Measurements from ENCODE around the gene GFAP. TPM values are rescaled to one million over a fixed set of nuclear protein-coding genes. Genes with fewer than 3 reads are reported as not detected.
"Not testable (repeated sequence)": the region's sequence is repeated elsewhere in the genome, so short reads cannot be mapped to it uniquely, and the experiment has no call there.

Gene GFAP
- total RNA-seq = 4.7 TPM
- long read RNA-seq, transcript GFAP-205 (4 exons, 594 nt) = major isoform, 14 of 17 reads
- long read RNA-seq, partial matches to known transcripts = 2 of 17 reads
- long read RNA-seq, other reads (novel, unspliced or antisense) = 0 of 17 reads

DNA sequence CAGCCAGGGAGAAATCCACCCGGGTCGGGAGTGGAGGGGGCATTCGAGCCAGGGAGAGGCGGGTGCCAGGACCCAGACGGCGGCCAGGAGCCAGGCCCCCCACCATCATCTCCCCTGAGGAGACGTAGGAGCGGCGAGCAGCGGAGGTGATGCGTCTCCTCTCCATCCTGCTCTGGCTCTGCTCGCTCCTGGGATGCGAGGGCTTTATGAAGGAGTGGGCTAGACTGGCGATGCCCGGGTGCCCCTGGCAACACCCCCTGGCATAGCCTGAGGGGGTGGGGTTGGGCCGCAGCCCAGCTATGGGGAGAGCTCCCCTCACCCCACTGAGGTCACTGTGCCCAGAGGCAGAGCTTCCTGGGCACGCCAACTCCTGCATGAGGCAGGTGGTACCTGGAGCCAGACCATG lies at the start of gene GFAP:
GFAP (minus strand) TSS at position 180 of the 406 bp plus-strand sequence; CDS start at position 166, 14 bp downstream.
- DNase-seq (no peak), ATAC-seq (ENCODE audit: poor library complexity) (no peak)
- intact Hi-C loops (cut with DNase I) = loop anchor here (10.0 kb wide), 2 partner anchors 179 to 279 kb away; no protein-coding TSS in a partner anchor

DNA sequence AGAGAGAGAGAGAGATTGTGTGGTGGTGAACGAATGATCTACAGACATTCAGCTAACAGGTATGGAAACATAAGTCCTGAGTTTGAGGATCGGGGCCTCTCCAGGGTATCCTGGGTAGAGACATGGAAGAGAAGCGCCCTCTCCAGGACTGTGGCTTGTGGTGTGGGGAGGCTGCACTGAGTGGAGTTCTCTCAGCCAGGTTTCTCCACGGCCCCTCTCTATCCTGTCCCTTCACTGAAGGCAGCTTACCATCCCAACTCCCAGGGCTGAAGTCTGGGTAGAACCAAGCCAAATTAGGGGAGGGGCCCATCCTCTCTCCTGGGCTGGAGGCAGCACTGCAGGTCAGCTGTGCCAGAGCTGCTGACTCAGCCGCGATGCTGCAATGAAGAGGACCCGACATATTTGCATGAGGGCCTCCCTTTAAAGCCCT lies 46.6 kb upstream of the GFAP start:
- no peak for ATAC-seq (ENCODE audit: poor library complexity)
- DNase-seq = no peak
- intact Hi-C loops (cut with DNase I) = no loop called here

DNA sequence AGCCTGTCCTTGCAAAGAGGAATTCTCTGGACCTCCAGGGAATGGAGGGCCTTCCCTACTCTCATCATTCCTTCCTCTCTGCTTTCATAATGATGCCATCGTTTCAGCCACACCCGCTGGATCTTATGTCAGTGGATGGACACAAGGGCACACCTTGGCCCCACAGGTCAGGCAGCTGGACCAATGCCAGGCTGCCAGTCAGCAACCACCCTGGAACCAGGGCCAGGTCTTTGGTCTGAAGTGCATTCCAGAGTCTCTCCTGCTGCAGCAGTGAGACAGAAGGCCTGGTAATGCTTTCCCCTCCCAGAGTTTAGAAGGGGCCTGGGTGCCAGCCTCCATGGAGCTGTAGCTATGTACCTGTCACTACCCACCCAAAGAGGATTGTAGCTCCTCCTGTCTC lies 45.4 kb upstream of the GFAP start:
- intact Hi-C loops (cut with DNase I) = no loop called here
- no peak for ATAC-seq (ENCODE audit: poor library complexity)
- no peak for DNase-seq

DNA sequence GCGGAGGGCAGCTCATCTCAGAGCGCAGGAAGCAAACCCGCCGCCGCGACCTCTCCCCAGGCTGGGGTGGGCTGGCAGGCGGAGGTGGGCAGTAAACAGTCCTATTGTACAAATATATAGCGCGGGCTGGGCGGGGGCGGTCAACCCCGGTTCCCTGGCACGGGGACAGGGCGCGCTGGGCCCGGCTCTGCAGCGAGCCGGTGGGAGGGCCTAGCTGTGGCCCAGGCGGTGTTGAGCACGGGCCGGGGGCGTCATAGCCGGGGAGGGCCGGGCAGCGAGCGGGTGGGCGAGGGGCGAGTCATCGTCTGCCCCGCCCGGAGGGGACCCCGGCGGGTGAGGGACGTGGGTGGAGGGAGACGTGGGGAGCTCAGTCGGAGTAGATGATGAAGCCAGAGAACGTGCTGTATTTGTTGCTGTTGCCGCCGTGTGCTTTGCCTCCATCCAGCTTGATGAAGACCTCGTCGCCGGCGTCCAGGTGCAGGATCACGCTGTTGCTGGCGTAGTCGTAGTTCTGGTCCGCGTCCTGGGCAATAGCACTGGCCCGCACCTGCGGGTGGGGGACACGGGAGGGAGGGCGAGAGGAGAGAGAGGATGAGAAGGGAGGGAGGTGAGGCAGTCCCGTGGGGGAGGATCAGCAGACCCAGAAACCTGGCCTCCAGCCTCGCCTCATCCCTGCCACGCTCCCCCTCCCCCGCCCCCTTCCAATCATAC lies 44.7 kb upstream of the GFAP start:
- ATAC-seq (ENCODE audit: poor library complexity) = no peak
- intact Hi-C loops (cut with DNase I) = no loop called here
- DNase-seq = no peak

DNA sequence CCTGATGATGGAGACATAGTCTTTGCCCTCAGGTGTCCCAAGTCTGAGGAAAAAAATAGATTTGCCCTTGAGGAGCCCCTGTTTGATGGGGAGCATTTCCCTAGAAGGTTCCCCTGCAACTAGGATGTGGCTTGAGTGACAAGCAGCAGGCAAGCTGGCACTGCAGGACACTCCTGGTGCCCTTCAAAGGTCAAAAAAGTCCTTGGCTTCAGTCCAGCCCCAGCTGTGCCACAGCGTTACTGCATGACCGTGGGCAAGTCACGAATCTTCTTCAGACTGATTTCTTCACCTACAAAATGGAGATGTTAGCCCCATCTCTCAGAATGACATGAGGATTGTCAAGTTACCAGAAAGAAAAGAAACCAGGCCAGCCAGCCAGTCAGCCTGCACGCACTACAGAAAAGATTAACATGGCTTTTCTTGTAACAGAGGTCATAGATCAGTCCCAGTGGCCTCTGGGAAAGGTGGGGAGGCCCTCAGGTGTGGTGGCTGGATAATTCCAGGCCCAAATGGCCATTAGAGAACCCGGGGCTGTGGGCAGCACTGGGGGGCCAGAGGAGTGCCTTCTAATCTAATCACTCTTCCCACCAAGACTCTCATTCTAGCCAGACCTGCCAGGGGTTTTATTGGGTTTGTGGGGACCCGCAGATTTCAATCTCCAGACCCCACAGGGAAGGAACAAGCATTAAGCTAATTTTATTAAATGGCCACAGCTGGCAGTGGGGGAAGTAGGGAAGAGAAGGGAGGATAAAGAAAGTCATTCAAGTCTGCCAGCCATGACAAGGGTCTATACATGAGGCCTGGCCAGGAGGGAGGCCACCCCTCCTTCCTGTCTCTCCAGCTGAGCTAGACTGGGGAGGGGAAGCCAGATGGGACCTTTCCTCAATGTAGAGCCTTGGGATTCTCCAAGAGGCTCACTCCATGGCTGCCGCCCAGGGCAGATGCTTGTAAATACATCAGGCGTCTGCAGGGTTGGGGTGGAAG lies 42.0 kb upstream of the GFAP start:
- no peak for DNase-seq
- no peak for ATAC-seq (ENCODE audit: poor library complexity)
- intact Hi-C loops (cut with DNase I) = no loop called here

DNA sequence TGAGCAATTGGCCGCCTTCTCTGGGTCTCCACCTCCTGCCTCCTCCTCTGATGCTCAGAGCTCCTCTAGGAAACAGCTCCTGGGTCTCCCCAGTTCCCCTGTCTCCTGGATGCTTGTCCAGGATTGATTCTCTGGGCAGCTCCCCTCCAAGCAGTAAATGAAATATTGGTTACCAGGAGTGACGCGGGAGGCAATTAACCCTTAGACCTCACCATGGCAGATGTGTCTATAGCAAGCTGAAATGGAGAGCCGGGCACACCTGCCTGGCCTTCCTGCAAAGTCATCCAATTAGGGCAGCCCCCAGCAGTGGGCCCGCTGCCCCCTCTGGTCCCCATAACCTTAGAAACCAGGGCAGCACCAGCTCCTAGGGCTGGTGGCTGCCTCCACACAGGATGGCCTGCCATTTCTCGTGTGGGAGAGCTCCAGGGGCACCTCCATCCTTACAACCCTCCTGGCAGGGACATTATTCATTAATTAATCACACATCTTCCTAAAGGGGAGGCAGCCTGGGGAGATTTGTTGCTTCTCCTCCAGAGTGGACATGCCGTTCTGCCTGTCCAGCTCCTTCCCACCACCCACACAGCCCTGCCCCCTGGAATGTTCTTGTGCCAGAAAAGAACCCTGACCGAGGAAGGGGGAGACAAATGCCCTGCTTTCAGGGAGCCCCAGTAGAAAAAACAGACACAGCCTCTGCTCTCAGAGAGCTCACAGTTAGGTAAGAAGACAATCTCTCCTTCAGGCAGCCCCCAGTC lies 40.5 kb upstream of the GFAP start:
- ATAC-seq (ENCODE audit: poor library complexity) (no peak), DNase-seq (no peak)
- intact Hi-C loops (cut with DNase I) = no loop called here

DNA sequence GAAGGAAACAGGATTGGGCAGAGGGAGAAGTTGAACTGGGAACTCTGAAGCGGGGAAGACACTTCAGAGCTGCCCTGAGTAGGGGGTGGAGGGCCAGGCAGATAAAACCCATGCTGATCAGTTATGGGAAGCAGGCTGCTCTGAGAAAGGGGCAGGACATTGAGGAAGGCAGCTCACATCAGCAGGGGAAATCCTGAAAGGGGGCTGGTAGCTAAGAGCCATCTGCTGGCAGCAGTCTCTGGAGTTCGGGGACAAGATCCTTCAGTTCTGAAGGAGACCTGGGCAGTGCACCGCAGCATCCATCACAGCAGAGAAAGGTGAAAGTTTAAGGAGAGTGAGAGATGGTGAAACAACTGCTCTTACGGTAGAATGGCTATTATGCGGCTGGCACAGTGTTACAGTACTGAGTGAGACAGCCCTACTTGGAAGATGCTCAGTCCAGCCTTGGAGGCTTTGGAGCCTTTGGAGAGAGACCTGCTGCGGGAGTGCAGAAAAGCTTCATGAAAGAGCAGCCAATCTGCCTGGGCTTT lies 37.7 kb upstream of the GFAP start:
- DNase-seq = no peak
- no peak for ATAC-seq (ENCODE audit: poor library complexity)
- intact Hi-C loops (cut with DNase I) = no loop called here

DNA sequence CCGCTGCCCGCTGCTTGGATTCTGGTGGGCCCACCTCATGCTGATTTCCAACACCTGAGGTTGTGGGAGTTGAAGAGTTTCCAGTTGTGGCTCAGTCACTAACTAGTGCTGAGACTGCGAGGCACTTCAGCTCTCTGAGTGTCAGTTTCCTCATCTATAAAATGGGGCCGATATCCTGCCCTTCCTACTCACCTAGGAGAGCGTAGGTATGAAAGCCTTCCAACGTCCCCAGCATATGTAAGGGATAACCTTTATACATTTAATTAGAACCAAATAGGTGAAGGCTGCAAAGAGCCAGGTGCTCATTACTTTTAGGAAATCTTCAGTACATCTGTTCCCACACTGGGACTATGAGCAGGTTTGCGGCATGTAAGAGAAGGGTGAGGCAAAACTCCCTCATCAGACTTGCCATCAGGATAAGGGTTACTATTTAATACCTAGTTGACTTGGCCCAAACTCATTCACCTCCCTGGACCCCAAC lies 33.1 kb upstream of the GFAP start:
- intact Hi-C loops (cut with DNase I) = no loop called here
- DNase-seq (no peak), ATAC-seq (ENCODE audit: poor library complexity) (no peak)

DNA sequence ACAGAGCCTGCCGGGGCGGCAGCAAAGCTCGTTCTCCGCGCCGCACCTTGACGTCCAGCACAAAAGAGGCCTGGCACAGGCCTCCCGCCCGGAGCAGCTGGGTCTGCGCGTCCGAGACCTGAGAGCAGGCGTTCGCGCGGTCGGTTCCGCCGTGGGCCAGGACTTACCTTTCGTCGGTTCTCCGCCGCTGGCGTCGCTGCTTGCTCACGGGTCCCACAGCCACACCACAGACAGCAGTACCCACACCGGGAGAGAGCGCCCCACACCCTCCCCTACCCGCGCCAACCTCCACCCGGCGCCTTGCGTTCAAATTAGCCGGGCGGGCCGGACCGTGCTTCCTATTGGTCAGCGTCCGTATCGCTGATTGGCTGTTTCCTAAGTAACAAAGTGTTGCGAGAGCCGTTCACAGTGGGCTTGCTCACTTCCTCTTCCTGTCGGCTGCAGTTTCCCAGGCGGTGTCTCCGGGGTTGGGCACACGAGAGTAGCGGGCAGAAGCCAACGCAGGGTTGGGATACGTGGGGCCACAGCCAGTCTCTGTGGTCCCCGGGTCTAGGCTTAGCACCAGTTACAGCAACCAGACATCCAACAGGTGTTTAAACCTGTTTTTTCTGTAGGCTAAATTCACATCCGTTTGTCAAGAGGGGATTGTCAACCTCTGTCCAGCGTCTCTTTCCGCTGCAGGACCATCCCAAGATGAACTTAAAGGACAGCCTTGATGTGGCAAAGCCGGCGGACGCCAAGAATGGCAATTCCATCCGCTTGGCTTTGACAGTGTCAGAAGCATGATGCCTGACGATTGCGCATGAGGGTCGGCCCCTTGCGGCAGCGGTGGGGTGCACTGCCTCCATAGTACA lies 32.4 kb upstream of the GFAP start, which contains the start of gene KIF18B:
KIF18B (minus strand) TSS at position 313 of the 854 bp plus-strand sequence. CDS start 11,429 bp downstream, outside the sequence.
- intact Hi-C loops (cut with DNase I) = no loop called here
- DNase-seq = peak; percentile 91
- ATAC-seq (ENCODE audit: poor library complexity) = peak; percentile 99

DNA sequence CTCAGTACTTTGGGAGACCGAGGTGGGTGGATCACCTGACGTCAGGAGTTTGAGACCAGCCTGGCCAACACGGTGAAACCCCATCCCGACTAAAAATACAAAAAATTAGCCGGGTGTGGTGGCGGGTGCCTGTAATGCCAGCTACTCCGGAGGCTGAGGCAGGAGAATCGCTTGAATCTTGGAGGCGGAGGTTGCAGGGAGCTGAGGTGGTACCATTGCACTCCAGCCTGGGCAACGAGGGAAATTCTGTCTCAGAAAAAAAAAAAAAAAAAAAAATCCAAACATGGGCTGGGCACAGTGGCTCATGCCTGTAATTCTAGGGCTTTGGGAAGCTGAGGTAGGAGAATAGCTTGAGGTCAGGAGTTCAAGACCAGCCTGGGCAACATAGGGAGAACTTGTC lies 30.4 kb upstream of the GFAP start:
- intact Hi-C loops (cut with DNase I); ATAC-seq (ENCODE audit: poor library complexity); DNase-seq: not testable (repeated sequence)

DNA sequence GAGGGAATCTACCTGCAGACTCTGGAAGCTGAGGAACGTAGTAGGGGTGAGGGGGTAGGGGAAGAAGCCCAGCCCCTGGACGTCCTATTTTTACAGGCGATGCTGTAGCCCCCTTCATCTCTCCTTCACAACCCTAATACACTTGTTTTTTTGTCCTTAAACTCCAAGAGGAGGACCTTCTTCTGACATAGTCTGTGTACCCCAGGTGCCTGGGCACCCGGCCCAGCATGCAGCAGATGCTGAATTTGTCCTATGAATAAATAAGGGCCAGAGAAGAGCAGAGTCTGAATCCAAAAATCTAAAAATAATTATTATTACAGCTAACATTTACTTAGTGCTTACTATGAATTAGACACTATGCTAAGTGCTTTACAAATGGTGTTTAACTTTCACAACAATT lies 27.2 kb upstream of the GFAP start:
- intact Hi-C loops (cut with DNase I) = no loop called here
- ATAC-seq (ENCODE audit: poor library complexity) (no peak), DNase-seq (no peak)

DNA sequence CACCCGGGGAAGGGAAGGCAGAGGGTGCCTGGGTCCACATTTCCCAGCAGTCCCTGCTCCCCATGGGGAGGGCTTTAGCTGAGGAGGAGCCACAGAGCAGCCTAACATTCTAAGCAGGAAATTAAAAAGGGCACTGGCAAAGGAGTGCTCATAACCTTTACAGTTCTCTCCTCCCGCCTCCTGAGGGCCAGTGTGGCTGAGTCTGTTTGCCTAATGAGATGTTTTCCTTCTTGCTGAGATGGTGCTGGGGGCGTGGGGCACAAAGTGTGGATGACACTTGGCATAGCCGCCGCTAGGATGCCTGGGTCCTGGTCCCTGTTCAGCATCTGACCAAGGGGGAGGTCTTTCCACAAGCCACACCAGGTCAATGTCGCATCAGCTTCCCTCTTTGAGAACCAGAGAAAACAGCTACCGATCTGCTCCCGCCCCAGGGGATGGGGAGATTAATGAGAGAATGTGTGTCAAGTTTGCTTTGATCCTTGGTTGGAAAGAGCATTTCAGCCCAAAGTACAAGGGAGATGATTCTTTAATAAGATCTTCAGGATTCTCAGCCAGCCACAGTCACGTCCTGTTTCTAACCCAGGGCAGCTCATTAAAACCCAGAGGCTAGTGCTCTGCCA lies 26.5 kb upstream of the GFAP start:
- peak; percentile 26 for ATAC-seq (ENCODE audit: poor library complexity)
- intact Hi-C loops (cut with DNase I) = no loop called here
- DNase-seq = no peak

DNA sequence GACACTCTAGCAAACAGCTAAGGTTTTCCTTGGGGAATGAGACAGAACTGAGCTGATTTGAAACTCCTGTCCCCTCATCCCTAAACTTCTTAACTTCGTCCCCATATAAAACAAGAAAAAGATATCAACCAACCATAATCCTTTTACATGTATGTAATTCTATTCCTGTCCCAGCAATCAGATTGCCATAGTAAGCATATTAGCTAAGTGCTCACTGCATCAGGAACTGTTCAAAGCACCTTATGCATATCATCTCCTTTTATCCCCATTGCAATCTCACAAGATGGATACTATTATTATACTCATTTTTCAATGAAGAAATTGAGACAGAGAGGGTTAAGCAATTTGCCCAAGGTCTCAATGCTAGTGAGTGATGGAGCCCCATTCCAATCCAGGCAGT lies 25.5 kb upstream of the GFAP start:
- intact Hi-C loops (cut with DNase I) = no loop called here
- ATAC-seq (ENCODE audit: poor library complexity) = no peak

DNA sequence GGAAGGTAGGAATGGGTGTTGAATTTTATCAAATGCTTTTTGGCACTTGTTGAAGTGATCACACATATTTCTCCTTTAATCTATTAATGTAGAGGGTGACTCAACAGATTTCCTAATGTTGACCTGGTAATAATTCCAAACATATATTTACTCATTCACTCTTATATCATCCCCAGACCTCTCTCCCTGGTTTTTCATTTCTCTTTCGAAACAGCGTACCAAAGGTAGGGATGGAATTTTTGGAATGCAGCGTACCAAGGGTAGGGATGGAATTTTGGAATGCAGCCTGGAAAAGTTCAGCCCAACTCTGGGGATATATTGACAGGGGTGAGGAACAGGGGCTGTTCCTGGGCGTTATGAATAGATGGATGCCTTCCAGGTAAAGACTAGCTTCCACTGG lies 25.0 kb upstream of the GFAP start:
- intact Hi-C loops (cut with DNase I) = no loop called here
- no peak for DNase-seq
- peak; percentile 42 for ATAC-seq (ENCODE audit: poor library complexity)

More for the DNA sequence above, 25.5 kb upstream of the GFAP start:
- no peak for DNase-seq

DNA sequence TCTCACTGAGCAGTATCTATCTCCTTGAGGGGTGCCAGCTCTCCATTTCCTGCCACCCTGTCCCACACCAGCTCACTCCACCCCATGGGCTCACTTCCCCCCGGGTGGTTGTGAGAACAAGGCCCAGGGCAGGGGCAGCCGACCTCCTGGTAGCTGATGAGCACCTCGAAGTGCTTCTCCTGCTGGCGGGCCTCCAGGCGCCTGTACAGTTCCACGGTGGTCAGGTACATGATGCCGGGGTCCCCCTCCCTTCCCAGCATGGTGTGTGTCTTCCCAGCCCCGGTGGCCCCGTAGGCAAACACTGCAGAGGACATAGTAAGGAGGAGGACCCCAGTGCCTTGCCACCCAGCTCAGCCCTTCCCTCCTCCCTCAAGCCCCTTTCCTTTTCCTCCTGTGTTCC lies 19.8 kb upstream of the GFAP start:
- intact Hi-C loops (cut with DNase I) = no loop called here

DNA sequence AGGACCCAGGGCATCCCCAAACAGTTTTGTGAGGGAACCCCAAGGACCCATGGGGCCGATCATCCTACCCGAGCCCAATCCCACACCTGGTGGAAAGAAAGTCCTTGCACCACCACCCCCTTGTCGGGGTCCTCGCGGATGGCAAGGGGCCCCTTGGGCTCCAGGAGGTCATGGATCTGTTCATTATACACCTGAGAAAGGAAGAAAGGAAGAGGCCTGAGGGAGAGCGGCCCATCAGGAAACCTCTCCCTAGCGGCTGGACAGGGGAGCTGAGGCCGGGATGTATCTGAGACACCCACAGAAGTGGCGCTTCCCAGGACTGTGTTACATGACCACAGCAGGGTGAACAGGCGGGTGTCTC lies 19.4 kb upstream of the GFAP start:
- DNase-seq (no peak), ATAC-seq (ENCODE audit: poor library complexity) (no peak)
- intact Hi-C loops (cut with DNase I) = no loop called here

More for the DNA sequence above, 19.8 kb upstream of the GFAP start:
- no peak for ATAC-seq (ENCODE audit: poor library complexity)
- DNase-seq = no peak
